HG02852 (cell line): ENCODE data around the gene ATXN10.
"Not testable (repeated sequence)": the region's sequence is repeated elsewhere in the genome, so short reads cannot be mapped to it uniquely, and the experiment has no call there.

Experiments
- ATAC-seq: cut with Tn5 transposase; IDR thresholded peaks from one replicate; pipeline ENCODE4 v1.9.1; 2021; ENCODE audit warnings: mild to moderate bottlenecking, moderate library complexity; ENCODE audit not compliant: unreplicated experiment

The ATXN10 gene

GRCh38 chr22:45671783-45672563 is at the start of gene ATXN10:
TSS of gene ATXN10 (plus strand) at chr22:45671834. CDS start at chr22:45672064, 230 bp downstream.
- ATAC-seq = peak; percentile 62

- ATAC-seq = no peak
Measured at GRCh38 chr22:45621836-45622600, 49.6 kb upstream of the ATXN10 start.

DNA sequence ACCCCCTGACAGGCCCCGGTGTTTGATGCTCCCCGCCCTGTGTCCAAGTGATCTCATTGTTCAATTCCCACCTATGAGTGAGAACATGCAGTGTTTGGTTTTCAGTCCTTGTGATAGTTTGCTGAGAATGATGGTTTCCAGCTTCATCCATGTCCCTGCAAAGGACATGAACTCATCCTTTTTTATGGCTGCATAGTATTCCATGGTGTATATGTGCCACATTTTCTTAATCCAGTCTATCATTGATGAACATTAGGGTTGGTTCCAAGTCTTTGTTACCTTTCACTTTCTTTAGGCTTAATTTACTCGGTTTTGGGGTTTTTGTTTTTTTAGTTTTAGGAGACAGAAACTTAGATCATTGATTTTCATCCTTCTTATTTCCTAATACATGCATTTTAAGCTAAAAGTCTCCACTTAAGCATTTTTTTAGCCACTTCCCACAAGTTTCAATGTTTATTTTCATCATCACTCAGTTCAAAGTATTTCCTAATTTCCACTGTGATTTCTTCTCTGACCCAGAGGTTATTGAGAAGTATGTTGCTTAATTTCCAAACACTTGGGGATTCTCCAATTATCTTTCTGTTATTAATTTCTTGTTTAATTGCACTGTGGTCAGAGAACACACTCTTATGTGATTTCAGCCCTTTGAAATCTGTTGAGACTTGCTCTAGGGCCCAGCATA is 48.0 kb upstream of the ATXN10 start:
- ATAC-seq = not testable (repeated sequence)

- no peak for ATAC-seq
Measured at GRCh38 chr22:45626198-45626651, 45.4 kb upstream of the ATXN10 start.

DNA sequence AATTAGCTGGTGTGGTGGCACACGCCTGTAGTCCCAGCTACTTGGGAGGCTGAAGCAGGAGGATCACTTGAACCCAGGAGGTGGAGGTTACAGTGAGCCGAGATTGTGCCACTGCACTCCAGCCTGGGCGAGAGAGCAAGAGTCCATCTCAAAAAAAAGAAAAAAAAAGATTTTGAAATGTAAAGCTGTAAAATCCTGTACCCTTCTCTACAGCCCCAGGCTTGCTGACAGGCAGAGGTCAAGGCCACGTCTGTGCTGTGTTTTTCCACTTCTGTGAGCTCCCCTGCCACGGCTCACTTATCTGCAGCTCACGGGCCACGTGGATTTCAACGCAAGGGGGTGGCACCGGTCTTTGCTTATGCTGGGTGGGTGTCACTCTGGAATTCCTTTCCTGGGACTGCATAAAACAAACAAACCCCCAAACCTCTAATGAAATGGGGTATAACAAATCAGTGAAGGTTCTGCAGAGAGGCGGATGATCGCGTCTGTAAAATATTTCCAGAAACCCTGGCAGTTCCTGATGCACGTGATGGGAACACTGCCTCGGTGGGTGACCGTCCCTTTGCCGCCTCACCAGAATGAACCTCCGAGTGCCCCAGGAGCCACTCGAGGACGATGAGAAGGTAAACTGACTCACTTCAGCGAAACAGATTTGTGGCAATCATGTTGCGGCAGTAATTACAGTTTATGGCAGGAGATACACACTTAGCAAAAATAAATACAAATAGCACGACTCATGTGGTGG is 44.0 kb upstream of the ATXN10 start:
- no peak for ATAC-seq

GRCh38 chr22:45628515-45628914 is 43.1 kb upstream of the ATXN10 start:
- ATAC-seq = no peak

DNA sequence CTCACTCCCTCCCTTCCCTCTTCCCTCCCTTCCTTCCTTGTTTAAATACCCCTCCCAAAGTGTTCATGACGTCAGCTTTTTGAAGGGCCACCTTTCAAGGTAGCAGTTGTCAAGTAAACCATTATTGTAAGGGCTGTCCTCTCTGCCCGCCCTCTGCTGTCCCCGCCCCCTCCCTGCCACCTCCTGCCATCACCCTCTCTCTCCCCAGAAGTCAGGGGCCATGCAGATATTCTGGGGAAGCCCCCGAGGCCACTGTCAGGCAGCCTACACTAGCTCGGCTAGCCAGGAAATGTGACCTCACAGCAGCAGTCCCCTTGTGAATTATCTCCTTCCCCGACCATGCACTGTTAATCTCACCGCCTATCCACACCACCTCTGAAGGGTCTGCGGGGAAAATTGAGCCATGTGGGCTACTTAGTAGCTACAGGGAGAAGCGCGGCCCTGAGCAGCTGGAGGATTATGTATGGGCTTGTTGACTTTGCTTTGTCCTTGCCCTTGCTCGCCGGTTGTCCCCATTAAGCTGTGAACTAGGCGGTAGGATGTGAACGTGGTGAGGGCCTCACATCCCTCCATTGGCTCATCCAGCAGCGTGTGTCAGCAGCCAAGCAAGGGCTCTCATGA is 42.1 kb upstream of the ATXN10 start:
- no peak for ATAC-seq

- ATAC-seq = no peak
Measured at GRCh38 chr22:45630436-45630835, 41.2 kb upstream of the ATXN10 start.

- ATAC-seq = no peak
Measured at GRCh38 chr22:45631140-45631840, 40.3 kb upstream of the ATXN10 start.

- no peak for ATAC-seq
Measured at GRCh38 chr22:45631841-45632238, 39.8 kb upstream of the ATXN10 start.

- no peak for ATAC-seq
Measured at GRCh38 chr22:45632791-45633515, 38.7 kb upstream of the ATXN10 start.

- ATAC-seq = no peak
Measured at GRCh38 chr22:45636683-45637082, 35.0 kb upstream of the ATXN10 start.

DNA sequence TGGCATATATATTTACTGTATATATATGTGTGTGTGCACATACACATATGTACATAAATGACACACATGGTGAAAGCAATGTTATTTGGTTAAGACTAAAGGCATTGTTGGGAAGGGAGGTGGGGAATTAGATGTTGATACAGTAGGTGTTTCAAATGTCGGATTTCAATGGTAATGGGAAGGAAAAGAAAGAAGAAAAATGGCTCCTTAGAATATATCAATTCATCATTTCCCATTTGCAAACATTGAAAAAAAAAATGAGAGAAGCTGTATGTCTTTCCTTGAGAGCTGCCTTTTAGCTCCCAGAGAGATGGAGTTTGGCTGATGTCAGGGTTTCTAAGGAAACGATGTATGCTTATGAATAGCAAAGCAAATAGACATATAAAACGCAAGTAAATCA is 33.4 kb upstream of the ATXN10 start:
- no peak for ATAC-seq

- ATAC-seq = no peak
Measured at GRCh38 chr22:45638834-45639746, 32.5 kb upstream of the ATXN10 start.

DNA sequence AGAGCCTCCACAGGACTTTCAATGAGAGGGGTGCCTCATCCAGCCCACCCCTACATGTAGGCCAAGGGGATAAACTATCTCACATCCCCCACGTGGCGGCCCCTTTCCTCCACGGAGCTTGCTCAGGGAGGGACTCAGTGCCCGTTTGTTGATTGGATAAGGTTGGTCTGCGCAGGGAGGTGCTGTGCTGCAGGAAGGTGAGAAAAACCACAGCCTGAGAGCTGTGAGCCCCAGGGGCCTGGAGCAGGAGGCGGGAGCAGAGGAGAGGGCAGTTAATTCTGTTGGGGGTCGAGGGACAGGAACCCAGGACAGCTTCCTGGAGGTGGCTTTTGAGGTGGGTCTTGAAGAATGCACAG is 31.9 kb upstream of the ATXN10 start:
- no peak for ATAC-seq

DNA sequence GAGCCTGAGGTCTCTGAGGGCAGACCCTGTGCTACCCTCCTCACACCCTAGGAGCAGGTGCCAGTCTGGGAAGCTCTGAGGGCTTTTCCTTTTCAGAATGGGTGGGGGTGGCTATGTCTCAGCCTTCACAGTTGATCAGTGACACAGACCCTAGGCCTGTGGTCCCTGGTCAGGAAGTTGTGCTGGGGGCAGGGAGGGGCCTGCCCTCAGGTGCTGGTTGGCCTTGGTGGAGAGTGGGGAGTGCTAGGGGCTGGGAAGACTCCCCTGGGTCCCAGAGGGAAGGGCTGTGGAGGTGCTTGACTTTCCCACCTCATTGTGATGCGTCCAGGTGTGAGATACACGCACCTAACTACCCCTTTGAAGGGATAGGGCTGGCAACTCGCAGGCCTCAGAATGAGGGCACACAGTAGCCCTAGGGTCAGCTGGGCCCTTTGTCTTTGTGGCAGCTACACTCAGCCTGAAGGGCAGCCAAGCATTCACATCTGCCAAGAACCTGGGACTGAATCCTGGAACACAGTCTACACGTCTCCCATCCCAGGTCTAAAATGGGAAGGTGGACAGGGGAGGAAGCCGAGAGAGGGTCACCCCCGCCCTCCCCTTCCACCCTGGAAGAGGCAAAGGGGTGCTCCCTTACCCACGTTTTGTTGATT is 31.2 kb upstream of the ATXN10 start:
- no peak for ATAC-seq

GRCh38 chr22:45640941-45641621 is 30.6 kb upstream of the ATXN10 start:
- no peak for ATAC-seq
